Measurements from ENCODE around the gene FBXL20.
"Not testable (repeated sequence)": the region's sequence is repeated elsewhere in the genome, so short reads cannot be mapped to it uniquely, and the experiment has no call there.

FBXL20 gene

DNA sequence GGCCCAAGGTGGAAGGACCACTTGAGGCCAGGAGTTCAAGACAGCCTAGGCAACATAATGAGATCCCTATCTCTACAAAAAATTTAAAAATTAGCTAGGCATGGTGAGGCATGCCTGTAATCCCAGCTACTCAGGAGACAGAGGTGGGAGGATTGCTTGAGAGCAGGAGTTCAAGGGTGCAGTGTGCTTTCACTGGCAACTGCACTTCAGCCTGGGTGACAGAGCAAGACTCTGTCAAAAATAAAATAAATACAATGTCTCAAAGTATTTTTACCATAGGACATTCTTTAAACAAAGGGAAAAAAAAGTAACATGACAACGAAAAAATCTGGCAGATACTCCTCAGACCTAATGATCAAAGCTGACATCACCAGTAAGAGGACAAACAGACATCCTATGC lies 72.6 kb downstream of the FBXL20 start:
- no peak overlapping the region for H3K4me3 Mint-ChIP-seq
- no peaks in the 10 kb centered on the region for H3K9me3 Mint-ChIP-seq (ENCODE audit: low read depth)
- H3K27ac Mint-ChIP-seq = no peak overlapping the region
- peaks cover 1% of the 10 kb centered on the region for H3K4me1 Mint-ChIP-seq (ENCODE audit: low read depth)
- H3K36me3 Mint-ChIP-seq = no peaks in the 10 kb centered on the region
- no peaks in the 10 kb centered on the region for H3K27me3 Mint-ChIP-seq

DNA sequence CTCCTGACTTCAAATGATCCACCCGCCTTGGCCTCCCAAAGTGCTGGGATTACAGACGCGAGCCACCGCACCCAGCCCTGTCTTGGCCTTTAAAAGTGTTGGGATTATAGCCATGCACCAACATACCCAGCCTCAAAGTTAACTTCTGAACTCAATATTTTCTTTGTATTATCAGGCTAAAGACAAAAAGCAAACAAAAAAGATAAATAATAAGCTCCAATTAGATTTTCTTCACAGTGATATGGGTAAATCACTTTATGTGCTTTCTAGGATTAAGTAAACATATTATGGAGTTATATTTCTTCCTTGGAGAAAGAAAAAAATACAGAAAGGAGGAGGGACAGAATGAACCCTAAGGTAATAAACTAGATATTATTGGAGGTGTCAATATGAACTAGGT lies 74.3 kb downstream of the FBXL20 start:
- Mint-ChIP-seq H3K36me3 (no peaks in the 10 kb centered on the region), H3K4me1 (ENCODE audit: low read depth) (peaks cover 1% of the 10 kb centered on the region), H3K27ac (no peak overlapping the region), H3K9me3 (ENCODE audit: low read depth) (no peaks in the 10 kb centered on the region), H3K27me3 (no peaks in the 10 kb centered on the region), H3K4me3 (no peak overlapping the region)

DNA sequence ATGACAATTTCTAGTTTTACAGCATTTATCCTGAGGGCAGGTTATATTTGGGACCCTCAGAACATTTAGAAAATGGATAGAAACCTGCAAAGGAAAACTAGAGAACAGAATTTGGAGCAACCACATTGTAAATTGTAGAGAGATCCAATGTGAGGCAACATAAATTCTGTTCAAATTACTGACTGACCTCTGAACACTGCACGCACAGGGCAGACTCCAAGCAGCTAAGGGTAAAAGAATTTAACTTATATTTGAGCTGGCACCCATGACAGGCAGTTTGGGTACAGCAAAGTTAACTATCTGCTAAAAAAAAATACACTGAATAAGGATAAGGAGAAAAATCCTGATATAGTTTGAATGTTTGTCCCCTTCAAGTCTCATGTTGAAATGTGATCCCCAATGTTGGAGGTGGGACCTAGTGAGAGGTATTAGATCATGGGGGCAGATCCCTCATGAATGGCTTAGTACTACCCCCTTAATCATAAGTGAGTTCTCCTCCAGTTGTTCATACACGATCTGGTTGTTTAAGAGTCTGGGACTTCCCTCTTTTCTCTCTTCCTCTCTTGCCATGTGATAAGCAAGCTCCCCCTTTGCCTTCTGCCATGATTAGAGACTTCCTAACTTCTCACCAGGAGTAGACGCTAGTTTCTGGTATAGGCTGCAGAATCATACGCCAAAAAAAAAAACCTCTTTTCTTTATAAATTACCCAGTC lies 75.7 kb downstream of the FBXL20 start:
- Mint-ChIP-seq H3K27me3 (no peaks in the 10 kb centered on the region), H3K27ac (no peak overlapping the region), H3K36me3 (no peaks in the 10 kb centered on the region), H3K4me3 (no peak overlapping the region), H3K9me3 (ENCODE audit: low read depth) (no peaks in the 10 kb centered on the region), H3K4me1 (ENCODE audit: low read depth) (peaks cover 1% of the 10 kb centered on the region)

DNA sequence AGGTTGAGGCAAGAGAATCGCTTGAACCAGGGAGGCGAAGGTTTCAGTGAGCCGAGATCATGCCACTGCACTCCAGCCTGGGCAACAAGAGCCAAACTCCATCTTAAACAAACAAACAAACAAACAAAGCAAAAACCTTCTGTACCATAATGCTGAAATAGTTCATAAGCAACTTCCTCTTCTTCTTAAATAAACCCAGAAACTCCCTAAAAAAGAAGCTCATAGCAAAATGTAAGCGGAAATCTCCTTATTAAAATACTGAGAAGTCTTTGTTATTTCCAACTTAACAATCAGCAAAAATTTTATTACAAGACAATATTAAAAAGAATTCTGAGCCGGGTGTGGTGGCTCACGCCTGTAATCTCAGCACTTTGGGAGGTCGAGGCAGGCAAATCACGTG lies 82.8 kb downstream of the FBXL20 start:
- H3K36me3 Mint-ChIP-seq = peaks cover 3% of the 10 kb centered on the region
- H3K27ac Mint-ChIP-seq = no peak overlapping the region
- H3K9me3 Mint-ChIP-seq (ENCODE audit: low read depth) = no peaks in the 10 kb centered on the region
- no peaks in the 10 kb centered on the region for H3K27me3 Mint-ChIP-seq
- no peak overlapping the region for H3K4me3 Mint-ChIP-seq
- no peaks in the 10 kb centered on the region for H3K4me1 Mint-ChIP-seq (ENCODE audit: low read depth)

DNA sequence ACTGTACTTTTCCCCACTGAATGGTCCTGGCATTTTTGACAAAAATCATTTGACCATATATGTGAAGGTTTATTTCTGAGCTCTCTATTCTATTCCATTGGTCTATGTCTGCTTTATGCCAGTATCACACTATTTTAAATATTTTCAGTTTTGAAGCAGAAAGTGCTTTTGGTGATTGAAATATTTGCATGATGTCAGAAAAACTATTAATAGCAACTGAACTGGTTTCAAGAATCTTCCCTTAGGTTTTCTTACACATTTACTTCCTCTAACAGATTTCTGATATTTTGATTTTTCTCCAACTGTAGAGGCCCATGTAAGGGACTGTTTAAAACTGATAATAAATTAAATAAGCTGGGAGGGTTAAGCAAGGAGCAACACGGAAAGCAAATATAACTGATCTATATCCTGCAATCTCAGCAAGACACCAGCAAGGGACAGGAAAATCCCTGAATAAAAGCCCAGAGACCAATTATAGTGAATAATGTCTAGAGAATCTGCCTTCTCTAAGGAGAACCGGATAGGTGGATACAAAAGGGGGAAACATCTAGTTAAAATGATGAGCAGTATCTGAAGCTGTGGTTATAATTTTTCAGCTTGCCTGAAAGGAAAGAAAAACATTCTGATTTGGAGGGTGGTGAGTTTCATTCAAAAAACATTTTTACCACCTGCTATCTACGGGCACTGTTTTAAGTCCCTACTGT lies 94.8 kb downstream of the FBXL20 start:
- Mint-ChIP-seq H3K9me3 (ENCODE audit: low read depth) (no peaks in the 10 kb centered on the region), H3K27me3 (no peaks in the 10 kb centered on the region), H3K4me1 (ENCODE audit: low read depth) (no peaks in the 10 kb centered on the region), H3K36me3 (peaks cover 6% of the 10 kb centered on the region), H3K4me3 (no peak overlapping the region), H3K27ac (no peak overlapping the region)

DNA sequence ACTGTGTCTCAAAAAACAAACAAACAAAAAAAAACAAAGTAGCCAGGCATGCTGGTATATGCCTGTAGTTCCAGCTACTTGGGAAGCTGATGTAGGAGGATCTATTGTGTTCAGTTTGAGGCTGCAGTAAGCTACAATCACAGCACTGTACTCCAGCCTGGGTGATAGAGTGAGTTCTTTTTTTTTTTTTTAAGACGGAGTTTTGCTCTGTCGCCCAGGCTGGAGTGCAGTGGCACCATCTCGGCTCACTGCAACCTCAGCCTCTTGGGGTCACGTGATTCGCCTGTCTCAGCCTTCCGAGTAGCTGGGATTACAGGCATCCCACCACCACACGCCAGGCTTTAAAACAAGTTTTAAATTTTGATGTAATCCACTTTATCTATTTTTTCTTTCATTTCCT lies 95.4 kb downstream of the FBXL20 start:
- H3K27me3 Mint-ChIP-seq = no peaks in the 10 kb centered on the region
- H3K27ac Mint-ChIP-seq = no peak overlapping the region
- H3K36me3 Mint-ChIP-seq = peaks cover 6% of the 10 kb centered on the region
- H3K9me3 Mint-ChIP-seq (ENCODE audit: low read depth) = no peaks in the 10 kb centered on the region
- H3K4me1 Mint-ChIP-seq (ENCODE audit: low read depth) = no peaks in the 10 kb centered on the region
- H3K4me3 Mint-ChIP-seq = no peak overlapping the region

DNA sequence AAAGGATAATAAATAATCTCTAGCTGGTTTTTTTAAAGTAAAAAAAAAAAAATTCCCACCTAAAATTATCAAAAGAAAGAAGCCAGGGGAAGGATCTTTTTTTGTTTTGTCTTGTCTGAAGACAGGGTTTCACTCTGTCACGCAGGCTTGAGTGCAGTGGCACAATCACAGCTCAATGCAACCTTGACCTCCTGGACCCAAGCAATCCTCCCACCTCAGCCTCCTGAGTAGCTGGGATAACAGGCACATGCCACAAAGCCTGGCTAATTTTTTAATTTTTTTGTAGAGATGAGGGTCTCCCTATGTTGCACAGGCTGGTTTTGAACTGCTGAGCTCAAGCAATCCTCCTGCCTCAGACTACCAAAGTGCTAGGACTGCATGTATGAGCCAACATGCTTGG lies 97.2 kb downstream of the FBXL20 start:
- Mint-ChIP-seq H3K4me1 (ENCODE audit: low read depth) (no peaks in the 10 kb centered on the region), H3K27ac (no peak overlapping the region), H3K27me3 (no peaks in the 10 kb centered on the region), H3K9me3 (ENCODE audit: low read depth) (no peaks in the 10 kb centered on the region), H3K4me3 (no peak overlapping the region), H3K36me3 (peaks cover 6% of the 10 kb centered on the region)

DNA sequence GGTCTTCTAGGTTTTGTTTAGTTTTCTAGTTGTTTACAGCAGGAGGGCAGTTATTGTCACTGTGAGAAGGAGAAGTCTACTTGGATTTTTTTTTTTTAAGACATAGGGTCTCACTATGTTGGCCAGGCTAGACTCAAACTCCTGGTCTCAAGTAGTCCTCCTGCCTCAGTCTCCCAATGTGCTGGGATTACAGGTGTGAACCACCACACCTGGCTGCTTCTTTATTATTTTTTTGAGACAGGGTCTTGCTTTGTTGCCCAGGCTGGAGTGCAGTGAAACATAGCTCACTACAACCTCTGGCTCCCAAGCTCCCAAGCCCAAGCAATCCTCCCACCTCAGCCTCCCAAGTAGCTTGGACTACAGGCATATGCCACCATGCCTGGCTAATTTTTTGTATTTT lies 107.4 kb downstream of the FBXL20 start:
- H3K27me3 Mint-ChIP-seq = no peaks in the 10 kb centered on the region
- H3K9me3 Mint-ChIP-seq (ENCODE audit: low read depth) = no peaks in the 10 kb centered on the region
- H3K4me1 Mint-ChIP-seq (ENCODE audit: low read depth) = no peaks in the 10 kb centered on the region
- peaks cover 6% of the 10 kb centered on the region for H3K36me3 Mint-ChIP-seq
- H3K27ac Mint-ChIP-seq = no peak overlapping the region
- no peak overlapping the region for H3K4me3 Mint-ChIP-seq

DNA sequence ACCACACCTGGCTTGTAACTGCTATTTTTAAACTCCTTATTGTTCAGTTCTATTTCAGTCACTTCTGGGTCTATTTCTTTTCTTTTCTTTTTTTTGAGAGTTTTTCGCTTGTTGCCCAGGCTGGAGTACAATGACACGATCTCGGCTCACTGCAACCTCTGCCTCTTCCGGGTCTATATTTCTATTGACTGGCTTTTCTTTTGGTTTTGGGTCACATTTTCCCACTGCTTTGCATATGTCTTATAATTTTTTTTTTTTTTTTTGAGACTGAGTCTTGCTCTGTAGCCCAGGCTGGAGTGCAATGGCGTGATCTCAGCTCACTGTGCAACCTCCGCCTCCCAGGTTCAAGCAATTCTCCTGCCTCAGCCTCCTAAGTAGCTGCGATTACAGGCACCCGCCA lies 108.9 kb downstream of the FBXL20 start:
- not testable (repeated sequence) for H3K36me3 Mint-ChIP-seq; H3K4me1 Mint-ChIP-seq (ENCODE audit: low read depth); H3K27me3 Mint-ChIP-seq; H3K27ac Mint-ChIP-seq; H3K9me3 Mint-ChIP-seq (ENCODE audit: low read depth); H3K4me3 Mint-ChIP-seq

DNA sequence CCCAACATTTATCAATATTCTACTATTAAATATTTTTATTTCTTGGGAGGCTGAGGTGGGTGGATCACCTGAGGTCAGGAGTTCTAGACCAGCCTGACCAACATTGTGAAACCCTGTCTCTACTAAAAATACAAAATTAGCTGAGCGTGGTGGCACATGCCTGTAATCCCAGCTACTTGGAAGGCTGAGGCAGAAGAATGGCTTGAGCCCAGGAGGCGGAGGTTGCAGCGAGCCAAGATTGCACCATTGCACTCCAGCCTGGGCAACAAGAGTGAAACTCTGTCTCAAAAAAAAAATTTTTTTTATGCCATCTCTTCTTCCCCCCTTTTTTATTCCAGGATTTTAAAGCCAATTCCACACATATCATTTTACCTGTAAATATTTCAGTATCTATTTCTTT lies 114.9 kb downstream of the FBXL20 start:
- H3K36me3 Mint-ChIP-seq; H3K9me3 Mint-ChIP-seq (ENCODE audit: low read depth); H3K27me3 Mint-ChIP-seq; H3K4me3 Mint-ChIP-seq; H3K4me1 Mint-ChIP-seq (ENCODE audit: low read depth); H3K27ac Mint-ChIP-seq: not testable (repeated sequence)

DNA sequence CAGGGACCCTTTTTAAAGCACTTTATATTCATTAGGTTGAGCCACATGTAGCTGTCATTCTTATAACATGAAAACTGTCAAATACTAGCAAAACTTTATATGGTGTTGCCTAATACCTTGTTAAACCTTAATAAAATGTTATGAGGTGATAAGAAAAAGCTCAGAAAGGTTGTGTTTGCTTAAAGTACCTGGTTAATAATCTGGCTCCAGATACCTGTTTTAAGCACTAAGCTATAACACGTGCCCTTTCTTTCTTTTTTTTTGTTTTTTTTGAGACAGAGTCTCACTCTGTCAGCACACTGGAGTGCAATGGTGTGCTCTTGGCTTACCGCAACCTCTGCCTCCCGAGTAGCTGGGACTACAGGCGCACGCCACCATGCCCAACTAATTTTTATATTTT lies 116.7 kb downstream of the FBXL20 start:
- H3K27me3 Mint-ChIP-seq = no peaks in the 10 kb centered on the region
- H3K9me3 Mint-ChIP-seq (ENCODE audit: low read depth) = no peaks in the 10 kb centered on the region
- H3K36me3 Mint-ChIP-seq = peaks cover 2% of the 10 kb centered on the region
- H3K27ac Mint-ChIP-seq = no peak overlapping the region
- no peaks in the 10 kb centered on the region for H3K4me1 Mint-ChIP-seq (ENCODE audit: low read depth)
- no peak overlapping the region for H3K4me3 Mint-ChIP-seq

DNA sequence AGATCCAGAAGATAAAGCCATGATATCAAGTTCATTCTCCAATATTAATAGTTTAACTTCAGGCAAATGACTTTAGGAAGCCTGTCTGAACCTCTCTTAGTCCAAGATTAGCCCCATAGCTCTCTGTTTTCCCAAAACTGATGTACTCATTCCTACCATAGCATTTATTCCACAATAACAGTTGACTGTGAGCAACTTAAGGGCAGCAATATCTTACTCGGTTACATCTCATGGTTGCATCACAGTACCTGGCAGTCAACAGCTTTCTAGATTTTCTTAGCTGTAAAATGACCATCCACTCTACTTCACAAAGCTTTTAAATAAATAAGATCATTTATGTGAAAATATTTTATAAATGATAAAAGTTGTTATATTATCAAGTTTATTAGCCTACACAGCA lies 117.5 kb downstream of the FBXL20 start:
- Mint-ChIP-seq H3K27me3 (no peaks in the 10 kb centered on the region), H3K4me1 (ENCODE audit: low read depth) (no peaks in the 10 kb centered on the region), H3K36me3 (peaks cover 2% of the 10 kb centered on the region), H3K27ac (peak overlapping the region; percentile 30), H3K9me3 (ENCODE audit: low read depth) (no peaks in the 10 kb centered on the region), H3K4me3 (no peak overlapping the region)

DNA sequence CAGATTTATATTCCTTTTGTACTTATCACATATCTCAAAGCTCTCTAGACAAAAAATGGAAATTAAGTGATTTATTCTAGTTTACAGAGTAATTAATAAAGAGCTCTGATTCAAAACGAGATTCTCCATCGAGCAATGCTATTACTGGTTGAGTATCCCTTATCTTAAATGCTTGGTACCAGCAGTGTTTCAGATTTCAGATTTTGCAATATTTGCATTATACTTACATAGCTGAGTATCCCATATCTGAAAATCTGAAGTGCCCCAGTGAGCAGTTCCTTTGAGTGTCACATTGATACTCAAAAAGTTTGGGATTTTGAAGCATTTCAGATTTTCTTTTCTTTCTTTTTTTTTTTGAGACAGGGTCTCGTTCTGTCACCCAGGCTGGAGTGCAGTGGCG lies 118.3 kb downstream of the FBXL20 start:
- no peaks in the 10 kb centered on the region for H3K4me1 Mint-ChIP-seq (ENCODE audit: low read depth)
- H3K27me3 Mint-ChIP-seq = no peaks in the 10 kb centered on the region
- H3K27ac Mint-ChIP-seq = no peak overlapping the region
- H3K4me3 Mint-ChIP-seq = no peak overlapping the region
- no peaks in the 10 kb centered on the region for H3K9me3 Mint-ChIP-seq (ENCODE audit: low read depth)
- peaks cover 2% of the 10 kb centered on the region for H3K36me3 Mint-ChIP-seq

DNA sequence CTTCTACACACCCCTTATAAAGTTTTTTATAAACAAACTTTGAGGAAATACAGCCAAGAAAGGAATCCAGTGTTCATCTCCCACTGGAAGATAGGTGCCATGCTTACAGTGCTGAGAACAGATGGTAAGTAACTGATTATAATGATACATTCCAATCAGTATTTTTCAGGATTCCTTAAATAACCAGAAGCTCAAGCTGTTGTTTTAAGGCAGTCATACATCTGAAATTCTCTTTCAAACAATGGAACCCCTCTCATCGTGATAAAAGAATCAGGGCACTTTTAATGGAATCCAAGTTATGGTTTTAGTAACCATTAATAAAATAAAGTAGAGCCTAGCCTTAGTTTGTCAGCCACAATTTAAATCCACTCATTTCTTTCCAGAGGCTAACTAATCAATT lies 119.6 kb downstream of the FBXL20 start:
- Mint-ChIP-seq H3K27ac (no peak overlapping the region), H3K4me3 (no peak overlapping the region), H3K36me3 (peaks cover 5% of the 10 kb centered on the region), H3K27me3 (no peaks in the 10 kb centered on the region), H3K4me1 (ENCODE audit: low read depth) (no peaks in the 10 kb centered on the region), H3K9me3 (ENCODE audit: low read depth) (no peaks in the 10 kb centered on the region)

DNA sequence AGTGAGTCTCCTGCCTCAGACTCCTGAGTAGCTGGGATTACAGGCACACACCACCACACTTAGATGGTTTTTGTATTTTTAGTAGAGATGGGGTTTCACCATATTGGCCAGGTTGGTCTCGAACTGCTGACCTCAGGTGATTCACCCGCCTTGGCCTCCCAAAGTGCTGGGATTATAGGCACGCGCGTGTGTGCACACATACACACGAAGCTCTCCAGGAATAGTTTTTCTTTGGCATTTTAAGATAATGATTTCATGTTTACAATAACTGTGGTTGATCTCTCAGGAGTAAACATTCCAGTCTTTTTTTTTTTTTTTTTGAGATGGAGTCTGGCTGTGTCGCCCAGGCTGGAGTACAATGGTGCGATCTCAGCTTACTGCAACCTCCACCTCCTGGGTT lies 123.2 kb downstream of the FBXL20 start:
- not testable (repeated sequence) for H3K9me3 Mint-ChIP-seq (ENCODE audit: low read depth); H3K27me3 Mint-ChIP-seq; H3K27ac Mint-ChIP-seq; H3K36me3 Mint-ChIP-seq; H3K4me1 Mint-ChIP-seq (ENCODE audit: low read depth); H3K4me3 Mint-ChIP-seq

DNA sequence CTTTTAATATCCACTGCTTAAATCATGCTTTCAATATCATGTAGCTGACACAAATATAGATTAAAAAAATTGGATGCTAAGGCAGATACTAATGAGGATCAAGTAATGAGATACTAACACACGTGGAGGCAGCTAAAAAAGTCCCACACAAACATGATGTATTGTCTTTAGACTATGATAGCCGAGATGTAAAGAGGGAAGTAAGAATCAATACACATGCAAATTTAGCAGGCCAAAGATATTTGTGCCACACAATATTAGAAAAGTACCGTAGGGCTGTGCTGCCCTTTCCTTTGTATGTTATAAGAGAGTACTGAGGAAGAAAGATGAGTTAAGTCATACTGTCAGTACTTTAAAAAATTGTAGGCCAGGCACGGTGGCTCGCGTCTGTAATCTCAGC lies 124.3 kb downstream of the FBXL20 start:
- Mint-ChIP-seq H3K27ac (no peak overlapping the region), H3K27me3 (no peaks in the 10 kb centered on the region), H3K9me3 (ENCODE audit: low read depth) (no peaks in the 10 kb centered on the region), H3K4me3 (no peak overlapping the region), H3K36me3 (peaks cover 3% of the 10 kb centered on the region), H3K4me1 (ENCODE audit: low read depth) (no peaks in the 10 kb centered on the region)

Measured in activated naive CD8-positive, alpha-beta T cell (primary cell).